Upper lobe of right lung (tissue), 1 donor: ENCODE data around the gene JARID2. TPM values are rescaled to one million over a fixed set of nuclear protein-coding genes. Genes with fewer than 3 reads are reported as not detected.

Source experiments
- ATAC-seq: fragments of 200-7000 bp; cut with Tn5 transposase; one replicate; pipeline ENCODE4 v1.9.1; 2020; ENCODE audit warnings: mild to moderate bottlenecking, moderate library complexity
- DNase-seq: peaks from one replicate; pipeline ENCODE4 v3.0.0-alpha.2; 2020
- H3K27ac ChIP-seq: fragments of 200-600 bp; one replicate; pipeline ENCODE4 v1.8.0; 2022
- H3K27me3 ChIP-seq: fragments of 200-600 bp; one replicate; pipeline ENCODE4 v1.8.0; 2022; ENCODE audit warnings: mild to moderate bottlenecking
- H3K36me3 ChIP-seq: fragments of 200-600 bp; one replicate; pipeline ENCODE4 v1.8.0; 2022
- H3K4me1 ChIP-seq: fragments of 200-600 bp; one replicate; pipeline ENCODE4 v1.8.0; 2022
- H3K4me3 ChIP-seq: fragments of 200-600 bp; one replicate; pipeline ENCODE4 v1.8.0; 2022; ENCODE audit warnings: mild to moderate bottlenecking
- H3K9me3 ChIP-seq: fragments of 200-600 bp; one replicate; pipeline ENCODE4 v1.8.0; 2022
- CTCF ChIP-seq: fragments of 200-600 bp; IDR thresholded peaks from one replicate; pipeline ENCODE4 v1.8.0; 2022; ENCODE audit warnings: antibody characterized with exemption
- intact Hi-C: fragments of 100-400 bp; cut with DNase I; formaldehyde crosslinking; loops from one replicate; pipeline ENCODE4 v1.11.0; 2022
- total RNA-seq: library from RNA; stranded (reverse); fragmentation: NEBNext Ultra II Directional; extraction: Animal tissue kit (Norgen Biotek cat#: 25700); gene quantifications from one replicate; pipeline ENCODE4 v1.2.1, GENCODE V29; 2021
- donor health status: DM: no; HTN: yes; CAD: no; lungs with severe emphysema.

JARID2 gene
- total RNA-seq, 1 donor from 2014 or later = 15.1 TPM

- Histone ChIP-seq H3K36me3 (no peaks in the 10 kb centered on the region), H3K27me3 (no peaks in the 10 kb centered on the region), H3K9me3 (no peaks in the 10 kb centered on the region), H3K4me1 (peaks cover 38% of the 10 kb centered on the region), H3K4me3 (no peak overlapping the region), H3K27ac (no peak overlapping the region)
- TF ChIP-seq CTCF = no peak
- ATAC-seq = peak; percentile 83
- DNase-seq = no peak
- intact Hi-C loops = no loop called here
Observed at GRCh38 chr6:15327271-15327670, 81.4 kb downstream of the JARID2 start.

GRCh38 chr6:15329197-15329671, 83.4 kb downstream of the JARID2 start:
- intact Hi-C loops = no loop called here
- no peak for TF ChIP-seq CTCF
- Histone ChIP-seq H3K36me3 (no peaks in the 10 kb centered on the region), H3K27me3 (no peaks in the 10 kb centered on the region), H3K4me3 (no peak overlapping the region), H3K4me1 (peaks cover 38% of the 10 kb centered on the region), H3K27ac (no peak overlapping the region), H3K9me3 (no peaks in the 10 kb centered on the region)
- DNase-seq (no peak), ATAC-seq (no peak)

- no peak for ATAC-seq
- no peak for TF ChIP-seq CTCF
Observed at GRCh38 chr6:15330174-15330944, 84.5 kb downstream of the JARID2 start.

GRCh38 chr6:15331143-15331542, 85.3 kb downstream of the JARID2 start:
- Histone ChIP-seq H3K36me3 (no peaks in the 10 kb centered on the region), H3K9me3 (no peaks in the 10 kb centered on the region), H3K4me3 (no peak overlapping the region), H3K27ac (no peak overlapping the region), H3K4me1 (peaks cover 38% of the 10 kb centered on the region), H3K27me3 (no peaks in the 10 kb centered on the region)
- ATAC-seq (peak; percentile 52), DNase-seq (no peak)
- intact Hi-C loops = no loop called here
- no peak for TF ChIP-seq CTCF

More at GRCh38 chr6:15330174-15330944, 84.5 kb downstream of the JARID2 start:
- no peak overlapping the region for H3K4me3 ChIP-seq
- no peak overlapping the region for H3K27ac ChIP-seq
- intact Hi-C loops = no loop called here
- H3K36me3 ChIP-seq = no peaks in the 10 kb centered on the region
- peaks cover 38% of the 10 kb centered on the region for H3K4me1 ChIP-seq
- DNase-seq = no peak
- H3K9me3 ChIP-seq = no peaks in the 10 kb centered on the region
- no peaks in the 10 kb centered on the region for H3K27me3 ChIP-seq

DNA sequence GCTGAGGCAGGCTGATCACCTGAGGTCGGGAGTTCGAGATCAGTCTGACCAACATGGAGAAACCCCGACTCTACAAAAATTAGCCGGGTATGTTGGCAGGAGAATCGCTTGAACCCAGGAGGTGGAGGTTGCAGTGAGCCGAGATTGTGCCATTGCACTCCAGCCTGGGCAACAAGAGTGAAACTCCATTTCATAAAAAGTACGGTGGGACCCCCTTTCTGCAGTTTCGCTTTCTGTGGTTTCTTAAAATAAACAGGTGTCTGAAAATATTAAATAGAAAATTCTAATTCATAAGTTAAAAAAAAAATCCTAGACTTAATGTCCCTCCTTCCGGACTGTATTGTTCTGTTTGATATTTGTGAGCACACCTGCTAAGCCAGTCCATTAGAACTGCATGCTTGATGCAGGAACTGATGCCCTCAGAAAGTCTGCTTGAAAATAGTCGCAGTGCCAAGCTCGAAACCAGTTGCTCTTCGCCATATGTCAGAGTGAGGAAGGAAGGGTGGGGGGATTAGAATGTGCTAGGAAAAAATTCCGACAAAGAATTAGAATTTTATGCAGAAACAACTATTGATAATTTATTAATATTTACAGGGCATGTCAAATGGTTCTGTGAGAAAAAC, 85.9 kb downstream of the JARID2 start:
- ATAC-seq = no peak
- Histone ChIP-seq H3K27me3 (no peaks in the 10 kb centered on the region), H3K4me3 (no peak overlapping the region), H3K27ac (no peak overlapping the region), H3K36me3 (no peaks in the 10 kb centered on the region), H3K4me1 (peaks cover 36% of the 10 kb centered on the region), H3K9me3 (no peaks in the 10 kb centered on the region)
- intact Hi-C loops = no loop called here
- DNase-seq = no peak
- TF ChIP-seq CTCF = no peak
